ENCODE measurements around the gene MT3.
A peak's percentile ranks its signal among the peaks of the same experiment; 100 is the strongest.
"Not testable (repeated sequence)": the region's sequence is repeated elsewhere in the genome, so short reads cannot be mapped to it uniquely, and the experiment has no call there.

Gene MT3

DNA sequence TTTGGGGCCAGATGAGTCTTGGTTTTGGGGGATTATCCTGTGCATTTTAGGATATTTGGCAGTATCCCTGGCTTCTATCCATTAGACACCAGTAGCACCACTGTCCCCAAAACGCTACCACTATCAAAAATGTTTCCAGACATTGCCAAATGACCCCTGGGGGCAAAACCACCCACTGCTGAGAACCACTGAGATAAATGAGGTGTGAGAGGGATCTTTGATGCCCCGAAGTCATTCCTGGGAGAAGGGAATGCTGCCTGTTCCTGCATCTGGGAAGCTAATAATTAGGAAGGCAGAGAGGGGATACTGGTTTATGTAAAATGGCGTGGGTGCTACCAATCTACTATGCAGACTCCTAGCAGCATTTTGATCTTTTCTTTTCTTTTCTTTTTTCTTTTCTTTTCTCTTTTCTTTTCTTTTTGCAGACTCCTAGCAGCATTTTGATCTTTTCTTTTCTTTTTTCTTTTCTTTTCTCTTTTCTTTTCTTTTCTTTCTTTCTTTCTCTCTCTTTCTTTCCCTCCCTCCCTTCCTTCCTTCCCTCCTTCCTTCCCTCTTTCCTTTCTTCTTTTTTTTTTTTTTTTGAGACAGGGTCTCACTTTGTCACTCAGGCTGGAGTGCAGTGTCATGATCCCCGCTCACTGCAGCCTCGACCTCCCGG lies 8.8 kb upstream of the MT3 start:
- no peak for DNase-seq (ENCODE audit: low spot score)

- DNase-seq (ENCODE audit: low spot score), result not testable (repeated sequence)
Observed at GRCh38 chr16:56582911-56583310, 6.4 kb upstream of the MT3 start.

- no peak for DNase-seq (ENCODE audit: low spot score)
Observed at GRCh38 chr16:56583351-56584168, 5.8 kb upstream of the MT3 start.

GRCh38 chr16:56584276-56584675 lies 5.1 kb upstream of the MT3 start:
- DNase-seq (ENCODE audit: low spot score), result no peak

DNA sequence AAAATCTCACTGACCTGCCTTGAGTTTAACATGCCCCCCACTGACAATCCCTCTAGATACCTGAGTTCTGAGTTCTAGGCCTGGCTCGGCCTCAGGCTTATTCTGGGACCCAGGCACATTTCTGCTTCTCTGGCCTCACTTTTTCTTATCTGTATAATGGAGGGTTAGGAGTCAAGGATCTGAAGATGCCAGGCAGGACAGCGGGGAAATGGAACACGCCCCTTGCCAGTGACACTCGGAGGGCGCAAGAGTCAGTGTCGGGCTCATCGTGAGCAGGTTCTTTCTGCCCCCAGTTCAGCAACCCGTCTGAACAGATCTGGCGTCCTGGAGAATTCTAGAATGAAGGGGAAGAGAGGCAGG lies 567 bp upstream of the MT3 start:
- DNase-seq (ENCODE audit: low spot score), result no peak

- DNase-seq (ENCODE audit: low spot score), result no peak
Observed at GRCh38 chr16:56591377-56592060, 2.2 kb downstream of the MT3 start.

DNA sequence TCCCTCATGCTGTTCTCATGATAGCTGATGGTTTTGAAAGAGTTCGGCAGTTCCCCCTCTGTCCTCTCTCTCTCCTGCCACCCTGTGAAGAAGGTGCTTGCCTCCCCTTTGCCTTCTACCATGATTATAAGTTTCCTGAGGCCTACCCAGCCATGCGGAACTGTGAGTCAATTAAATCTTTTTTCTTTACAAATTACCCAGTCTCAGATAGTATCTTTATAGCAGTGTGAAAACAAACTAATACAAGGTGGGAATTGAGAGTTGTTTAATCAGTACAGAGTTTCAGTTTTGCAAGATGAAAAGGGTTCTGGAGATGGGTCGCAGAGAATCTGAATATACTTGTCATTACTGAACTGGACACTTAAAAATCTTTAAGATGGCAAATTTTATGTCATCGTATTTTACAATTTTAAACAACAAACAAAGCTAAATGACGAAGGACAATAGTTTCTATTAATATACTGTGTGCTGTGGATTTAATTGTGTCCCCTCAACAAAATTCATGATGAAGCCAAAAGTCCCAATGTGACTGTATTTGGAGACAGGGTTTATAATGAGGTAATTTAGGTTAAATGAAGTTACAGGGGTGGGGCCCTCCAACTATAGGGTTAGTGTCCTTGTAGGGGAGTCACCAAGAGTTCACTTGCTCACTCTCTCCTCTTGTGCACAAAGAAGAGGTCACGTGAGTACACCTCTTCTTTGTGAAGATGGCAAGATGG lies 4.4 kb downstream of the MT3 start:
- DNase-seq (ENCODE audit: low spot score), result no peak

DNA sequence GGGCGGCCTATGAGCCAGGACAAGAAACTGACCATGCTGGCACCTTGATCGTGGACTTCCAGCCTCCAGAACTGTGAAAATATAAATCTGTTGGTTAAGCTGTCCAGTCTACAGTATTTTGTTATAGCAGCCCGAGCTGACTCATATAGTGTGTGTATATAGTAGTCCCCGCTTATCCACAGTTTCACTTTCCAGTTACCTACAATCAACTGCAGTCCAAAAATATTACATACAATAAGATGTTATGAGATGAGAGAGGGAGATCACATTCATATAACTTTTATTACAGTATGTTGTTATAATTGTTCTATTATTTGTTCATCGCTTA lies 4.9 kb downstream of the MT3 start:
- DNase-seq (ENCODE audit: low spot score), result no peak

DNA sequence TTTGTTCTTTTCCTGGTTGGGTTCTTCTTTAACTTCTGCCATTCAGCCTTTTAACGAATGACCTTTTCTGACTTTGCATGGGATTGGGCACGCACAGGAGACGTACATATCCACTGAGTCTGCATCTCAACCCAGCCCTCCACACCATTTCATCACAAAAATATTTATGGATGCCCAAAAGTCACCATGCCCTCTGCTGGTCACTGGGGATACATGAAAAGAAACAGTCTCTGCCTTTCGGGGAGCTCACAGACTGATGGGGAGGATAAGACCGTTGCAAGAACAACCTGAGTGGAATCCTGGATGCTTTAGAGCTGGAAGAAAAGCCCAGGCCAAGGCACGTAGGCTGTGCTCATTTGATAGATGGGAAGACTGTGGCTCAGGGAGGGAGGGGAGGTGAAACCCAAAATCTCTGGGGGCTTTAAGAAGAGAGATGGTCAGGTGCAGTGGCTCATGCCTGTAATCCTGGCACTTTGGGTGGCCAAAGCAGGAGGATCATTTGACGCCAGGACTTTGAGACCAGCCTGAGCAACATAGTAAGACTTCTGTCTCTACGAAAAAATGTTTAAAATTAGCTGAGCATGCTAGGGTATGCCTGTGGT lies 11.2 kb downstream of the MT3 start:
- DNase-seq (ENCODE audit: low spot score), result peak; percentile 88

GRCh38 chr16:56601325-56601724 lies 12.0 kb downstream of the MT3 start:
- no peak for DNase-seq (ENCODE audit: low spot score)

- DNase-seq (ENCODE audit: low spot score), result peak; percentile 66
Observed at GRCh38 chr16:56603589-56603988, 14.3 kb downstream of the MT3 start.

GRCh38 chr16:56604966-56605365 lies 15.6 kb downstream of the MT3 start:
- no peak for DNase-seq (ENCODE audit: low spot score)

GRCh38 chr16:56605475-56605874 lies 16.1 kb downstream of the MT3 start:
- no peak for DNase-seq (ENCODE audit: low spot score)

DNA sequence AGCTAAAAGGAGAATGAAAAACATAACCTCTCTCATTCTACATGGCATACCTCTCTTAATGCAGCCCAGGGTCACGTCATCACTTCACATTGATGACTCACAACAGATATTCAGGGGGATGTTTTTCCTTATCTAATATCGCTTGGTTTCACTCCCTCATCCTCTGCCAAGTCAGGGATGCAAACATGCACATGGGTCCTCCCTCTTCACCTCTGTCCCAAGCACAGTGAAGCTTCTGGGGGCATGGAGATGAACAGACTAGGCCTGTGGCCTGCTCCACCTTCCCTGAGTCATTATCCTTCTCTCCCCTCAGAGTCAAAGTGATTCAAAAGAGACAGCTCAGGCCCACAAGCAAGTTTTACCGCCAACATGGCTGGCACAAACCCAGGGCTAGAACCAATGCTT lies 16.7 kb downstream of the MT3 start:
- peak; percentile 91 for DNase-seq (ENCODE audit: low spot score)

- peak; percentile 96 for DNase-seq (ENCODE audit: low spot score)
Observed at GRCh38 chr16:56606476-56607108, 17.3 kb downstream of the MT3 start.

- peak; percentile 100 for DNase-seq (ENCODE audit: low spot score)
Observed at GRCh38 chr16:56607109-56607618, 17.8 kb downstream of the MT3 start.

- no peak for DNase-seq (ENCODE audit: low spot score)
Observed at GRCh38 chr16:56607675-56608042, 18.3 kb downstream of the MT3 start.

GRCh38 chr16:56608043-56608875 lies 18.9 kb downstream of the MT3 start, which contains the start of gene MT2A:
TSS of gene MT2A (plus strand) at chr16:56608584. CDS start at chr16:56608656, 72 bp downstream.
- DNase-seq (ENCODE audit: low spot score), result peak; percentile 98

GRCh38 chr16:56608876-56609462 lies 19.6 kb downstream of the MT3 start:
- peak; percentile 46 for DNase-seq (ENCODE audit: low spot score)

- DNase-seq (ENCODE audit: low spot score), result peak; percentile 89
Observed at GRCh38 chr16:56609463-56609921, 20.2 kb downstream of the MT3 start.

Measured in RKO (cell line).